OCI-LY1 (cell line): ENCODE data around the gene FOXJ2.
"Not testable (repeated sequence)": the region's sequence is repeated elsewhere in the genome, so short reads cannot be mapped to it uniquely, and the experiment has no call there.

Experiments used
- EZH2 ChIP-seq: fragments of 200-600 bp; sonication (generic), shearing (Covaris generic); IDR thresholded peaks from 2 replicates; pipeline ENCODE4 v1.8.0; 2017; ENCODE audit warnings: borderline replicate concordance, mixed run types, mild to moderate bottlenecking, antibody characterized with exemption, low read length, moderate library complexity, mixed read lengths
- TF ChIP-seq, protein P1 (sequence below): fragments of 200-600 bp; sonication (generic), shearing (Covaris generic); IDR thresholded peaks from 2 replicates; pipeline ENCODE4 v1.5.1; 2017; ENCODE audit warnings: mild to moderate bottlenecking, antibody characterized with exemption, low read length, moderate library complexity, mixed read lengths

- TF ChIP-seq, protein P1, sequence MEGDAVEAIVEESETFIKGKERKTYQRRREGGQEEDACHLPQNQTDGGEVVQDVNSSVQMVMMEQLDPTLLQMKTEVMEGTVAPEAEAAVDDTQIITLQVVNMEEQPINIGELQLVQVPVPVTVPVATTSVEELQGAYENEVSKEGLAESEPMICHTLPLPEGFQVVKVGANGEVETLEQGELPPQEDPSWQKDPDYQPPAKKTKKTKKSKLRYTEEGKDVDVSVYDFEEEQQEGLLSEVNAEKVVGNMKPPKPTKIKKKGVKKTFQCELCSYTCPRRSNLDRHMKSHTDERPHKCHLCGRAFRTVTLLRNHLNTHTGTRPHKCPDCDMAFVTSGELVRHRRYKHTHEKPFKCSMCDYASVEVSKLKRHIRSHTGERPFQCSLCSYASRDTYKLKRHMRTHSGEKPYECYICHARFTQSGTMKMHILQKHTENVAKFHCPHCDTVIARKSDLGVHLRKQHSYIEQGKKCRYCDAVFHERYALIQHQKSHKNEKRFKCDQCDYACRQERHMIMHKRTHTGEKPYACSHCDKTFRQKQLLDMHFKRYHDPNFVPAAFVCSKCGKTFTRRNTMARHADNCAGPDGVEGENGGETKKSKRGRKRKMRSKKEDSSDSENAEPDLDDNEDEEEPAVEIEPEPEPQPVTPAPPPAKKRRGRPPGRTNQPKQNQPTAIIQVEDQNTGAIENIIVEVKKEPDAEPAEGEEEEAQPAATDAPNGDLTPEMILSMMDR = not testable (repeated sequence)
- TF ChIP-seq EZH2 = not testable (repeated sequence)
These were observed 31.0 kb upstream of the FOXJ2 start for GRCh38 chr12:8001496-8001895.
